Kidney capillary endothelial cell (primary cell): Measurements from ENCODE around the gene BMPR1B.
"Not testable (repeated sequence)": the region's sequence is repeated elsewhere in the genome, so short reads cannot be mapped to it uniquely, and the experiment has no call there.

ENCODE experiments used
- DNase-seq: peaks from one replicate; pipeline ENCODE4 v3.0.0-alpha.2; 2018; ENCODE audit warnings: low spot score

The BMPR1B gene

DNA sequence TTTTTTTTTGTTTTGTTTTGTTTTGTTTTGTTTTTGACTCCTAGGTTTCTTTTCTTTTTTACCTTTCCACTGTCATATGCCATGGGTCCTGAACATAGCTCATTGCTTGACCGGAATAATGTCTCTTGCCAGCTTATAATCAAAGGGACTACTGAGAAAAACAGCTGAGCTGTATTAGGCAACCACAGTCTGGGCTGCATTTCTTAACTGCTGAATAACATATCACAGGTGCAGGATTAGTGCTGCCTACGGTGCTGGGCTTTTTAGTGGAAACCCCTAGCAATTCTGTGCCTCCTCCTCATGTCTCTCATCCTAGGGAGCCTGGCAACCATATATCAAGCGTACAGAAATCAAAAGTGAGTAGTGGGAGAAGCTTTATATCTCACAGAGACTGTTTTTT, 333.5 kb downstream of the BMPR1B start:
- no peak for DNase-seq

DNA sequence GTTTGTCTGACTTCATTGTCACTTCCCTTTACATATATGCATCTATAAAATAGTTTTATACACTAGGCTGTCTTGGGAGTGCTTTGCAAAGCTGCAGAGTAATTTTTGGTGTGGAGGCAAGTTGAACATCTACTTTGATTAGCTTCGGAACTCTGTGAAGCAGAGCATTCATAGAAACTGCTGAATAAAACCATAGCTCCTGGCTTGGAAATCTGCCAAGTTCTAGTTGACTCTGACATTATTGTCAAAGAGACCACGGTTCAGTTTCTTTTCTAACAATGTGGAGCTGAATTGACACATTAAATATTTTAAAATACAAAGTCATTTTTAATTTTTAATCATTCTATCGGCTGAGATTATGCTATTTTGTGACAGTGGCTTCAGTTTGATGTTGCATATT, 335.0 kb downstream of the BMPR1B start:
- peak; percentile 35 for DNase-seq

- DNase-seq, result no peak
Measured at GRCh38 chr4:95093460-95093859, 335.7 kb downstream of the BMPR1B start.

GRCh38 chr4:95093936-95094929, 336.5 kb downstream of the BMPR1B start:
- no peak for DNase-seq

DNA sequence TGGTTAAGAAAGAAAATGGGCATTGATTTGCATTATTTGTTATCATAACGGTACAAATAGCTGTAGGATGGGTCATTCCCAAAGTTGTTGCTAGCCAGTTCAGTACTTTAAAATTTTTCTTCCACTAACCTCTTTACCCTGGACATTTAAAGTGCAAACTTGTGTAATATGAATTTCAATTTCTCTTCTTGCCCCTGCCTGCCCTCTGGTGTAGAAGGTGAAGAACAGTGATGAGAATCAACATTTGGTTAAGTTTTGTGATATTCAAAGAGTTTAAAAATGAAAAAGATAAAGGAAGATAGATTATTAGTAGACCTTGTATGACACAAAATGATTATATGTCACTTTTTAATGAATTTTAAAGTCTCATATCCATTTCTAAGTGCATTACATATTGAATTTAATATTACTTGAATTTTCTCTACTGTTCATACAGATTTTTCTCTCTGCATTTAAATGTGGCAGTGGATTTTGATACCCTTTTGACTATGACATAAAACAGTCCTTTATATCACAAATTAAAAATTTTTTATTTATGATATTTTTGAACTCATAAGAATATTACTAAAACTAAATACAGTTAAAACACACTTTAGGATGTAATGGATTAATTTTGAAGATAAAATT, 337.7 kb downstream of the BMPR1B start:
- DNase-seq, result peak; percentile 60

GRCh38 chr4:95102162-95102790, 344.5 kb downstream of the BMPR1B start:
- no peak for DNase-seq

GRCh38 chr4:95105112-95105511, 347.4 kb downstream of the BMPR1B start:
- DNase-seq, result no peak

- no peak for DNase-seq
Measured at GRCh38 chr4:95105983-95106382, 348.2 kb downstream of the BMPR1B start.

DNA sequence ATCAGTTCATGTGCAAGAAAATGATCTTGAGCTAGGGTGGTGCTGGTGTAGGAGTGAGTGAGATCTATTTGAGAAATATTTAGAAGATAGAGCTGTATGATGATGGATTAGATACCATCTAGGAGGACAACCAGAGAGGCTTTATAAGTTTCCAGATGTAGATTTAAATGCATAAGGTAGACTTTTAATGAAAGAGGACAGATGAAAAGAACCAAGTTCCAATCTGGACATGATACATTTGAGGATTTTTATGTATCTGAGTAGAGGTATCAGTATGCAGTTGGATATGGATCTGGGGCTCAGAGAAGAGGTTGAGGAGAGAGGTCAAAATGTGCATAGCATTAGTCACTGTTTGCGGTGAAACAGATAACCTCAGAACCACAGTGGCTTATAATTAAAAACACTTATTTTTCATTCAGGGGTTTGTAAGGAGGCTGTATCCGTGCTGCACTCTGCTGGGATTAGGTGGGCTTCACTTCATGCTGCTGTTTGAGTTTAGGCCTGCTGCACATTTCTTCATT, 348.7 kb downstream of the BMPR1B start:
- no peak for DNase-seq

- no peak for DNase-seq
Measured at GRCh38 chr4:95107004-95107403, 349.2 kb downstream of the BMPR1B start.

DNA sequence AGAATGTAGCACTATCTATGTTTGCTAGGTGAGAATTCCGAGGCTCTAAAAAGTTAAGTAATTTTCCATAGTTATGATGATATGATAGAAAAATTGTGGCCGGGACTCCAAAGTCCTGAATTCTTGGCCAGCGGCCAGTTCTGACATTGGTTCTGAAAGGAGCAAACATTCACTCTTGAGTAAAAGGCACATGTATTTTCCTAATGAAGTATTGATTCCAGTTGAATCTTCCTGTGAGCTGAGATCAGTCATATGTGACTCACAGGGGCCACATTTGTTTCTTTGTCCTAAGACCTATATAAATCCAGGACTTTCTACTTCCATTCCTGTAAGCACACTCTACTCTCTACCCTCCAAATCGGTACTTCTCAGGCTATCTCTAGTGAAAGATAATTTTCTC, 349.9 kb downstream of the BMPR1B start:
- DNase-seq, result peak; percentile 36

DNA sequence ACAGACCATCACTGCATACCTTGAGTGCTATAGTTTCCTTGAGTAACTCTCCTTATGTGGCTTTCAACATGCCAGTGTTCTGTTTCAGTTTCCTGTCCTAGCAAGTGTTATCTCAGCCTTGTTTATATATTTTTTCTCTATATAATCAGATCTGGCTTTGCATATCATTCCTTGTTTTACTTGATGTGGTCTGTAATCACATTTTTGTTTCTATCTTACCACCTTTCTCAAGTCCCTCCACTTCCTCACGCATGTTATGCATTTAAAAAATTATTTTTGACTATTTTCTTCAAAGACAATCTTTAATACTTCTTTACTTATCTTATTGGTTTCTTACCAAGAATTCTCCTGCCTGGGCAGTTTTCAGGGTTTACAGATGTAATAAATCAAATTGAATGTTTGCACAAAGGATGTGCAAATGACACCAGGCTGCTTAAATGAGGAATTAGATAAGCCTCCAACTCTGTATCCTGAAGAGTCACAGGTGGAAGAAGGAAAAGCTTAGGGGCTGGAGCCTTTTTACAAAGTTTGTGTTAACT, 351.2 kb downstream of the BMPR1B start:
- DNase-seq, result no peak

GRCh38 chr4:95114521-95114920, 356.8 kb downstream of the BMPR1B start:
- peak; percentile 40 for DNase-seq

DNA sequence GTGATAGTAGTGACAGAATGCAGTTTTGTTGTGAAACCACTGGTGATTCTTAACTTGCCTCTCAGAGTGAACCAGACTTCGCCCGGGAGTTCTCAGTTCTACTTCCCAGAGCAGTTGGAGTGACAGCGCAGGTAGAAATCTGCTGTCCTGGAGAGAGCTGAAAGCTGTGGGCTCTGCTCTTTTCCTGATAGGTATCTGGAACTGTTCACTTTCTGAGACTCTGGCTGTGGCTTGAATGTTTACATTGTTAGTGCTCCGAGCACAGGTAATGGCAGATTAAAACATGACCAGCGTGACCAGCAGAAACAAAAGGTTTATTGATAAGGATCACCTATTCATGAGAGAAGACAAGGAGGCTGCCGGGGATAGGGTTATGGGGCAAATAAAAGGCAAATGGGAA, 360.7 kb downstream of the BMPR1B start:
- DNase-seq, result no peak

- no peak for DNase-seq
Measured at GRCh38 chr4:95120456-95120855, 362.7 kb downstream of the BMPR1B start.

- no peak for DNase-seq
Measured at GRCh38 chr4:95122001-95122400, 364.2 kb downstream of the BMPR1B start.

- DNase-seq, result peak; percentile 59
Measured at GRCh38 chr4:95124906-95125504, 367.2 kb downstream of the BMPR1B start.

DNA sequence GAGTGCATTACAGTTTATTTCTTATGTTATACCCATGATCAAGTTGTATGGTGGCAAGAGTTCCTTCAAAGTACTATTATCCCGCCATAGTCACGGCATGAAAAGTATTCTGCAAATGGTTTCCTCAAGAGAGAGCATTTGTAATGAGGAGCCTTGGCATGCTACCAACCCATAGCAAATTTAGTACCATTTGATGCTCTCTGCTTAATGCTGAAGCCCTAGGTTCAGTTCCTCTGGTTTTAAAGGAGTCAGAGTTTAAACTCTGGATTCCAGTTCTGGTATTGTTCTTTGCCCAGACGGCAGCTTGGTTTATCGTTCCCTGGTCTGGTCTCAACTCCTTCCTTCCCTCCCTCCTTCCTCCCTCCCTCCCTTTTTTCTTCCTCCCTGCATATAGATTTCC, 371.3 kb downstream of the BMPR1B start:
- no peak for DNase-seq

- peak; percentile 98 for DNase-seq
Measured at GRCh38 chr4:95129821-95130311, 372.1 kb downstream of the BMPR1B start.

- DNase-seq, result not testable (repeated sequence)
Measured at GRCh38 chr4:95134016-95134415, 376.3 kb downstream of the BMPR1B start.

GRCh38 chr4:95139424-95139823, 381.7 kb downstream of the BMPR1B start:
- not testable (repeated sequence) for DNase-seq

- no peak for DNase-seq
Measured at GRCh38 chr4:95141361-95141760, 383.6 kb downstream of the BMPR1B start.
